Measurements from ENCODE around the gene USP3.
A peak's percentile ranks its signal among the peaks of the same experiment; 100 is the strongest.

Gene USP3

DNA sequence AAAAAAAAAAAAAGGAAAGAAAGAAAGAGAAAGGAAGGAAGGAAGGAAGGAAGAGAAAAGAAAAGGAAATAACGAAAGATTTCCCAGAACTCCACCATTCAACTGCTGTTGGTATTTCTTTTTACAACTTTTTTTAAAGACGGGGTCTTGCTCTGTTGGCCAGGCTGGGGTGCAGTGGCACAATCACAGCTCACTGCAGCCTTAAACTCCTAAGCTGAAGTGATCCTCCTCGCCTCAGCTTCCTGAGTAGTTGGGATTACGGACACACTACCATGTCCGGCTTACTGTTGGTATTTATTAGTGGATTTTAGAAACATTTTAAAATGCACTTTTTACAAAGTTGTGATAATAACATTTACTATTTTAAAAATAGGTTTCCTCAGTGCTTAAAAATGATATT, 15.0 kb upstream of the USP3 start:
- no peaks in the 10 kb centered on the region for H3K36me3 ChIP-seq (ENCODE audit: control insufficient read depth, insufficient read depth, low read length)
- H3K27me3 ChIP-seq (ENCODE audit: control insufficient read depth, insufficient read depth, low read length): peaks cover 46% of the 10 kb centered on the region
- H3K4me3 ChIP-seq (ENCODE audit: low read depth, low read length): no peak overlapping the region
- H3K4me1 ChIP-seq (ENCODE audit: control insufficient read depth, insufficient read depth, low read length): peaks cover 11% of the 10 kb centered on the region; the same call in 1 of the 2 replicates
- no peak overlapping the region for H3K27ac ChIP-seq (ENCODE audit: low read depth, low read length)
- H3K9me3 ChIP-seq (ENCODE audit: control insufficient read depth, insufficient read depth, low read length): no peaks in the 10 kb centered on the region
- H3K9ac ChIP-seq (ENCODE audit: low read depth, low read length): no peak overlapping the region

GRCh38 chr15:63490345-63491034, 13.9 kb upstream of the USP3 start:
- Histone ChIP-seq H3K27me3 (ENCODE audit: control insufficient read depth, insufficient read depth, low read length) (peaks cover 57% of the 10 kb centered on the region), H3K4me1 (ENCODE audit: control insufficient read depth, insufficient read depth, low read length) (peaks cover 12% of the 10 kb centered on the region), H3K9ac (ENCODE audit: low read depth, low read length) (no peak overlapping the region), H3K27ac (ENCODE audit: low read depth, low read length) (peak overlapping the region; percentile 3), H3K36me3 (ENCODE audit: control insufficient read depth, insufficient read depth, low read length) (no peaks in the 10 kb centered on the region), H3K4me3 (ENCODE audit: low read depth, low read length) (no peak overlapping the region), H3K9me3 (ENCODE audit: control insufficient read depth, insufficient read depth, low read length) (no peaks in the 10 kb centered on the region)

GRCh38 chr15:63491116-63491827, 13.1 kb upstream of the USP3 start:
- H3K9ac ChIP-seq (ENCODE audit: low read depth, low read length): no peak overlapping the region
- peaks cover 65% of the 10 kb centered on the region for H3K27me3 ChIP-seq (ENCODE audit: control insufficient read depth, insufficient read depth, low read length)
- peak overlapping the region; percentile 3 for H3K27ac ChIP-seq (ENCODE audit: low read depth, low read length)
- H3K4me1 ChIP-seq (ENCODE audit: control insufficient read depth, insufficient read depth, low read length): peaks cover 19% of the 10 kb centered on the region
- no peaks in the 10 kb centered on the region for H3K36me3 ChIP-seq (ENCODE audit: control insufficient read depth, insufficient read depth, low read length)
- H3K9me3 ChIP-seq (ENCODE audit: control insufficient read depth, insufficient read depth, low read length): no peaks in the 10 kb centered on the region
- H3K4me3 ChIP-seq (ENCODE audit: low read depth, low read length): no peak overlapping the region

GRCh38 chr15:63491979-63492378, 12.4 kb upstream of the USP3 start:
- peaks cover 72% of the 10 kb centered on the region for H3K27me3 ChIP-seq (ENCODE audit: control insufficient read depth, insufficient read depth, low read length)
- H3K4me1 ChIP-seq (ENCODE audit: control insufficient read depth, insufficient read depth, low read length): peaks cover 19% of the 10 kb centered on the region
- no peak overlapping the region for H3K4me3 ChIP-seq (ENCODE audit: low read depth, low read length)
- no peaks in the 10 kb centered on the region for H3K9me3 ChIP-seq (ENCODE audit: control insufficient read depth, insufficient read depth, low read length)
- H3K9ac ChIP-seq (ENCODE audit: low read depth, low read length): no peak overlapping the region
- no peak overlapping the region for H3K27ac ChIP-seq (ENCODE audit: low read depth, low read length)
- H3K36me3 ChIP-seq (ENCODE audit: control insufficient read depth, insufficient read depth, low read length): no peaks in the 10 kb centered on the region

DNA sequence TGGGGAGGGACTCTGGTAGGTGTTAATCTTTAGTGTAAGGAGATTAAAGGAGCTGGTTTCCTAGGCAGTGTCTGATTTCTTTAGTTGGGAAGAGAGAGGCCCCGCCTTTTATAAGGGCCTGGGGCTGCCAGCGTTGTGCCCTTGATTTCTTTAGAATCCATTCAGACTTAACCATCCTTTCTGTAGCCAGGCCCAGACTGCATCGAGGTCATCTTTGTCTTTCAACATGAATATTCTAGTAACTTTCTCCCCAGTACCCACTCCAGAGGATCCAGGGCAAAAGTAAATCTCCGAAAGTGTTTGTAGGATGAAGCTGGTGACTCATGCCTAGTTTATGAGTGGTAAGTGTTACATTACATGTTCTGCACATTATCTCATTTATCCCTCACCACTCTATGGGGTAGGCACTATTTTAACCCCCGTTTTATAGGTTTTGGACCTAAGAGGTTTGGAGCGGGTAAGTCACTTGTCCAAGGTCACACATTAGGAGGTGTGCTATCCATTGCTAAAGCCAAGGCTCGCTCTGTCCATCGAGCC, 11.8 kb upstream of the USP3 start:
- Histone ChIP-seq H3K9me3 (ENCODE audit: control insufficient read depth, insufficient read depth, low read length) (no peaks in the 10 kb centered on the region), H3K9ac (ENCODE audit: low read depth, low read length) (no peak overlapping the region), H3K27me3 (ENCODE audit: control insufficient read depth, insufficient read depth, low read length) (peaks cover 78% of the 10 kb centered on the region), H3K4me1 (ENCODE audit: control insufficient read depth, insufficient read depth, low read length) (peaks cover 19% of the 10 kb centered on the region), H3K4me3 (ENCODE audit: low read depth, low read length) (no peak overlapping the region), H3K27ac (ENCODE audit: low read depth, low read length) (no peak overlapping the region), H3K36me3 (ENCODE audit: control insufficient read depth, insufficient read depth, low read length) (no peaks in the 10 kb centered on the region)

DNA sequence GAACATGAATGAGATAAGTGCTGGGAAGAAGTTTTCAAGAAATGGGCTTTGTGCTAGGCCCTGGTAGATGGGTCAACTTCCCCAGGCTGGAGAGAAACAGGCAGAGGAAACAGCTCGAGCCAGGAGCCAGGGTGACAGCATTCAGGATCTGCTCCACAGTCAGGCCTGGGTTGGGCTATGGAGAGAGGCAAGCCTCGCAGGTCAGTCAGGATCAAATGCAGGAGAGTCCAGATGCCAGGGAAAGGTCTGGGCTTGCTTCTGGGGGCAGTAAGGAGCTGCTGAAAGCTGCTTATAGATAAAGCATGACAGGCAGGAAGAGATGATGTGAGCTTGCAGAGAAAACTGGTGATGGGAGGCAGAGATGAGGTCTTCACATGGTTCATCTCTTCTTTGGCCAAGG, 11.0 kb upstream of the USP3 start:
- Histone ChIP-seq H3K27ac (ENCODE audit: low read depth, low read length) (no peak overlapping the region), H3K36me3 (ENCODE audit: control insufficient read depth, insufficient read depth, low read length) (no peaks in the 10 kb centered on the region), H3K9me3 (ENCODE audit: control insufficient read depth, insufficient read depth, low read length) (no peaks in the 10 kb centered on the region), H3K4me3 (ENCODE audit: low read depth, low read length) (no peak overlapping the region), H3K27me3 (ENCODE audit: control insufficient read depth, insufficient read depth, low read length) (peaks cover 79% of the 10 kb centered on the region), H3K9ac (ENCODE audit: low read depth, low read length) (no peak overlapping the region), H3K4me1 (ENCODE audit: control insufficient read depth, insufficient read depth, low read length) (peaks cover 19% of the 10 kb centered on the region)

DNA sequence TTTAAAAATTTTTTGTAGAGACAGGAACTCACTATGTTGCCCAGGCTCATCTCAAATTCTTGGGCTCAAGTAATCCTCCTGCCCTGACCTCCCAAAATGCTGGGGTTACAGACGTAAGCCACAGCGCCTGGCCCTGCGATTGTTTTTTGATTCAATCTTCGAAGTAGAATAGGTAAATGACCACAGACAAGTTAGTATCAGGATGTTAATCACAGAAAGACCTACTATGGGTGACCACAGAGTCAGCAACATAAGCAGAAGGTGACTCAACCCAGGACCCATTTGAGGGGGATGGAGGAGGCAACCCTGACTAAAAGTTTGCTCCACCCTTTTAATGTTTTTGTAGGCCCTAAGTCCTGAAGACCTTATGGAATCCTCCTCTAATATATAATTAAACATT, 10.0 kb upstream of the USP3 start:
- peaks cover 19% of the 10 kb centered on the region for H3K4me1 ChIP-seq (ENCODE audit: control insufficient read depth, insufficient read depth, low read length)
- no peak overlapping the region for H3K27ac ChIP-seq (ENCODE audit: low read depth, low read length)

DNA sequence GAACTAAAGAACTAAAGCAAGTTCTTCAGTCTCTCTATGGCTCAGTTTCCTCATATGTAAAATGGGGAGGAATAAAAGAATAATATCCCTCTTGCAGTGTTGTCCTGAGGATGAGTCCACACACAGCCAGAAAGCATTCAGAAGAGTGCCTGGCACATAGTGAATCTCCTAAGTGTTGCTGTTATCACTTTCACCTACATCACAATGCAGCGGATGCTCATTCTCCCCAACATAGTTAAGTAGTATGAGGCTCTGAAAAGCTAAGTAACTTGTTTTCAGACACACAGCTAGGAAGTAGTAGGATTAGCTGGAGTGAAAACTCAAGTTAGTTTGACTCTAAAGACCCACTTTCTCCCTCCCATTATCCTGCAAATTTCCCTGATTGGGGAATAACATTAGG, 9.1 kb upstream of the USP3 start:
- Histone ChIP-seq H3K9ac (ENCODE audit: low read depth, low read length) (no peak overlapping the region), H3K36me3 (ENCODE audit: control insufficient read depth, insufficient read depth, low read length) (no peaks in the 10 kb centered on the region), H3K4me1 (ENCODE audit: control insufficient read depth, insufficient read depth, low read length) (peaks cover 19% of the 10 kb centered on the region), H3K4me3 (ENCODE audit: low read depth, low read length) (no peak overlapping the region), H3K9me3 (ENCODE audit: control insufficient read depth, insufficient read depth, low read length) (no peaks in the 10 kb centered on the region), H3K27ac (ENCODE audit: low read depth, low read length) (peak overlapping the region; percentile 52), H3K27me3 (ENCODE audit: control insufficient read depth, insufficient read depth, low read length) (peaks cover 94% of the 10 kb centered on the region)

More for the DNA sequence above, 10.0 kb upstream of the USP3 start:
- no peaks in the 10 kb centered on the region for H3K36me3 ChIP-seq (ENCODE audit: control insufficient read depth, insufficient read depth, low read length)
- H3K4me3 ChIP-seq (ENCODE audit: low read depth, low read length): no peak overlapping the region
- peaks cover 84% of the 10 kb centered on the region for H3K27me3 ChIP-seq (ENCODE audit: control insufficient read depth, insufficient read depth, low read length)
- no peaks in the 10 kb centered on the region for H3K9me3 ChIP-seq (ENCODE audit: control insufficient read depth, insufficient read depth, low read length)
- no peak overlapping the region for H3K9ac ChIP-seq (ENCODE audit: low read depth, low read length)

GRCh38 chr15:63495780-63496488, 8.5 kb upstream of the USP3 start:
- Histone ChIP-seq H3K36me3 (ENCODE audit: control insufficient read depth, insufficient read depth, low read length) (no peaks in the 10 kb centered on the region), H3K9ac (ENCODE audit: low read depth, low read length) (no peak overlapping the region), H3K4me3 (ENCODE audit: low read depth, low read length) (no peak overlapping the region), H3K27ac (ENCODE audit: low read depth, low read length) (peak overlapping the region; percentile 52), H3K4me1 (ENCODE audit: control insufficient read depth, insufficient read depth, low read length) (peaks cover 20% of the 10 kb centered on the region), H3K9me3 (ENCODE audit: control insufficient read depth, insufficient read depth, low read length) (no peaks in the 10 kb centered on the region), H3K27me3 (ENCODE audit: control insufficient read depth, insufficient read depth, low read length) (peaks cover 96% of the 10 kb centered on the region)

GRCh38 chr15:63497642-63498467, 6.5 kb upstream of the USP3 start:
- Histone ChIP-seq H3K4me3 (ENCODE audit: low read depth, low read length) (no peak overlapping the region), H3K27me3 (ENCODE audit: control insufficient read depth, insufficient read depth, low read length) (peaks cover 98% of the 10 kb centered on the region), H3K4me1 (ENCODE audit: control insufficient read depth, insufficient read depth, low read length) (peaks cover 27% of the 10 kb centered on the region), H3K36me3 (ENCODE audit: control insufficient read depth, insufficient read depth, low read length) (no peaks in the 10 kb centered on the region), H3K27ac (ENCODE audit: low read depth, low read length) (no peak overlapping the region), H3K9ac (ENCODE audit: low read depth, low read length) (no peak overlapping the region), H3K9me3 (ENCODE audit: control insufficient read depth, insufficient read depth, low read length) (no peaks in the 10 kb centered on the region)

Data from HUES48 (cell line).